ENCODE data around the gene ATP5F1E. TPM values are rescaled to one million over a fixed set of nuclear protein-coding genes. Genes with fewer than 3 reads are reported as not detected.
A peak's percentile ranks its signal among the peaks of the same experiment; 100 is the strongest.
"Not testable (repeated sequence)": the region's sequence is repeated elsewhere in the genome, so short reads cannot be mapped to it uniquely, and the experiment has no call there.

Gene ATP5F1E
- total RNA-seq, 1 donor from 2014 or later: 42.4 TPM

GRCh38 chr20:59020938-59021551, 11.1 kb downstream of the ATP5F1E start:
- no peak for DNase-seq (ENCODE audit: low read depth in 2 of 2)

GRCh38 chr20:59019217-59019616, 12.9 kb downstream of the ATP5F1E start, which contains the start of gene TUBB1:
TSS of gene TUBB1 (plus strand) at chr20:59019429. CDS start at chr20:59019523, 94 bp downstream.
- DNase-seq (ENCODE audit: low read depth in 2 of 2): no peak

GRCh38 chr20:59018817-59019216, 13.3 kb downstream of the ATP5F1E start:
- DNase-seq (ENCODE audit: low read depth in 2 of 2): no peak

- DNase-seq (ENCODE audit: low read depth in 2 of 2): no peak
Observed at GRCh38 chr20:59017493-59018231, 14.5 kb downstream of the ATP5F1E start.

- DNase-seq (ENCODE audit: low read depth in 2 of 2): peak in 1 of 2 donors; percentile 46
Observed at GRCh38 chr20:59016795-59017492, 15.2 kb downstream of the ATP5F1E start.

- no peak for DNase-seq (ENCODE audit: low read depth in 2 of 2)
Observed at GRCh38 chr20:59015812-59016711, 16.1 kb downstream of the ATP5F1E start.

GRCh38 chr20:59015411-59015810, 16.7 kb downstream of the ATP5F1E start:
- DNase-seq (ENCODE audit: low read depth in 2 of 2): no peak

- no peak for DNase-seq (ENCODE audit: low read depth in 2 of 2)
Observed at GRCh38 chr20:59014680-59015389, 17.3 kb downstream of the ATP5F1E start.

GRCh38 chr20:59013959-59014608, 18.1 kb downstream of the ATP5F1E start:
- DNase-seq (ENCODE audit: low read depth in 2 of 2): no peak

GRCh38 chr20:59013031-59013951, 18.8 kb downstream of the ATP5F1E start:
- DNase-seq (ENCODE audit: low read depth in 2 of 2): no peak

GRCh38 chr20:59011874-59012157, 20.3 kb downstream of the ATP5F1E start:
- not testable (repeated sequence) for DNase-seq (ENCODE audit: low read depth in 2 of 2)

- DNase-seq (ENCODE audit: low read depth in 2 of 2): peak; percentile 96 to 97
Observed at GRCh38 chr20:59010995-59011873, 20.9 kb downstream of the ATP5F1E start.

- DNase-seq (ENCODE audit: low read depth in 2 of 2): peak; percentile 52 to 69
Observed at GRCh38 chr20:59010321-59010994, 21.7 kb downstream of the ATP5F1E start.

GRCh38 chr20:59008715-59009336, 23.3 kb downstream of the ATP5F1E start:
- DNase-seq (ENCODE audit: low read depth in 2 of 2): no peak

GRCh38 chr20:59007665-59008511, 24.2 kb downstream of the ATP5F1E start:
- peak; percentile 55 to 61 for DNase-seq (ENCODE audit: low read depth in 2 of 2)
